Upper lobe of right lung (tissue), 1 donor: ENCODE data around the gene GBX1. TPM values are rescaled to one million over a fixed set of nuclear protein-coding genes. Genes with fewer than 3 reads are reported as not detected.

Experiments
- ATAC-seq: fragments of 200-7000 bp; cut with Tn5 transposase; one replicate; pipeline ENCODE4 v1.9.1; 2020; ENCODE audit warnings: mild to moderate bottlenecking, moderate library complexity
- DNase-seq: peaks from one replicate; pipeline ENCODE4 v3.0.0-alpha.2; 2020
- H3K27ac ChIP-seq: fragments of 200-600 bp; one replicate; pipeline ENCODE4 v1.8.0; 2022
- H3K27me3 ChIP-seq: fragments of 200-600 bp; one replicate; pipeline ENCODE4 v1.8.0; 2022; ENCODE audit warnings: mild to moderate bottlenecking
- H3K36me3 ChIP-seq: fragments of 200-600 bp; one replicate; pipeline ENCODE4 v1.8.0; 2022
- H3K4me1 ChIP-seq: fragments of 200-600 bp; one replicate; pipeline ENCODE4 v1.8.0; 2022
- H3K4me3 ChIP-seq: fragments of 200-600 bp; one replicate; pipeline ENCODE4 v1.8.0; 2022; ENCODE audit warnings: mild to moderate bottlenecking
- H3K9me3 ChIP-seq: fragments of 200-600 bp; one replicate; pipeline ENCODE4 v1.8.0; 2022
- intact Hi-C: fragments of 100-400 bp; cut with DNase I; formaldehyde crosslinking; loops from one replicate; pipeline ENCODE4 v1.11.0; 2022
- total RNA-seq: library from RNA; stranded (reverse); fragmentation: NEBNext Ultra II Directional; extraction: Animal tissue kit (Norgen Biotek cat#: 25700); gene quantifications from one replicate; pipeline ENCODE4 v1.2.1, GENCODE V29; 2021
- TF ChIP-seq, protein P1 (sequence below): fragments of 200-600 bp; IDR thresholded peaks from one replicate; pipeline ENCODE4 v1.8.0; 2022; ENCODE audit warnings: antibody characterized with exemption
- donor health status: DM: no; HTN: yes; CAD: no; lungs with severe emphysema.

GBX1 gene
- total RNA-seq, 1 donor from 2014 or later, result not detected

DNA sequence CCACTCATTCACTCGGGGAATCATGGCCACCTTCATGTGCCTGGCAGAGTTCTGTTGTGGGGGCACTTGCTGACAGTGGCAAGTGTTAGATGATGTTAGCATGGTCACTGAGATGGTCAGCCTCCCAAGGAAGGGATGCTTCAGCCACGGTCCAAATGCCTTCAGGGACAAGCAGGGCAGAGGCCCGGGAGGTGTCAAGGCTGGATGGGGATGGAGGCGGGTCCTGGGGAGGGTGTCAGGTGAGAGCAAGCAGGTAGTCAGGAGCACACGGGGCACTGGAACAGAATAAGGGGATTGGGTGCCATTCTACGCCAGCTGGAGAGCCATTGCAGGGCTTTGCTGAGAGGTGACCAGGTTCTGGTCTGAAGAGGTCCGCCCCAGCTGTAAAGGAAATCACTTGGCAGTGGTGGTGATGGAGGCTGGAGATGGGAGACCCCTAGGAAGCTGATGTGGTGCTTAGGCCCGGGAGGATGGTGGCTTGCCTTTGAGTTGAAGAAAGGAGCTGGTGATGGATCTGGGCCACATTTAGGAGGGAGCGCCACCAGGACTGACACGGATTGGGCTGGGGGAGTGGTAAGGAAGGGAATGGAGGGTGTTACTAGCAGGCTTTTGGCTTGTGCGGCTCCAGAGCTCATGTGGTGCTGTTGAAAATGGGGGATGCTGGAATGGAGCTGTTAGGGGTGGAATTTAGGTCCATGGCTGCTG is 57.1 kb downstream of the GBX1 start:
- TF ChIP-seq, protein P1, sequence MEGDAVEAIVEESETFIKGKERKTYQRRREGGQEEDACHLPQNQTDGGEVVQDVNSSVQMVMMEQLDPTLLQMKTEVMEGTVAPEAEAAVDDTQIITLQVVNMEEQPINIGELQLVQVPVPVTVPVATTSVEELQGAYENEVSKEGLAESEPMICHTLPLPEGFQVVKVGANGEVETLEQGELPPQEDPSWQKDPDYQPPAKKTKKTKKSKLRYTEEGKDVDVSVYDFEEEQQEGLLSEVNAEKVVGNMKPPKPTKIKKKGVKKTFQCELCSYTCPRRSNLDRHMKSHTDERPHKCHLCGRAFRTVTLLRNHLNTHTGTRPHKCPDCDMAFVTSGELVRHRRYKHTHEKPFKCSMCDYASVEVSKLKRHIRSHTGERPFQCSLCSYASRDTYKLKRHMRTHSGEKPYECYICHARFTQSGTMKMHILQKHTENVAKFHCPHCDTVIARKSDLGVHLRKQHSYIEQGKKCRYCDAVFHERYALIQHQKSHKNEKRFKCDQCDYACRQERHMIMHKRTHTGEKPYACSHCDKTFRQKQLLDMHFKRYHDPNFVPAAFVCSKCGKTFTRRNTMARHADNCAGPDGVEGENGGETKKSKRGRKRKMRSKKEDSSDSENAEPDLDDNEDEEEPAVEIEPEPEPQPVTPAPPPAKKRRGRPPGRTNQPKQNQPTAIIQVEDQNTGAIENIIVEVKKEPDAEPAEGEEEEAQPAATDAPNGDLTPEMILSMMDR, result no peak
- Histone ChIP-seq H3K4me3 (no peak overlapping the region), H3K4me1 (peaks cover 22% of the 10 kb centered on the region), H3K9me3 (no peaks in the 10 kb centered on the region), H3K36me3 (no peaks in the 10 kb centered on the region), H3K27ac (no peak overlapping the region), H3K27me3 (no peaks in the 10 kb centered on the region)
- DNase-seq (no peak), ATAC-seq (no peak)
- intact Hi-C loops, result loop anchor here (10.0 kb wide), 1 partner anchor 76 kb away; no protein-coding TSS in a partner anchor

GRCh38 chr7:151109094-151110048 is 58.1 kb downstream of the GBX1 start:
- DNase-seq, result no peak
- TF ChIP-seq, protein P1, result no peak
- ATAC-seq, result no peak
- intact Hi-C loops, result loop anchor here (10.0 kb wide), 1 partner anchor 75 kb away; no protein-coding TSS in a partner anchor
- Histone ChIP-seq H3K4me3 (no peak overlapping the region), H3K9me3 (no peaks in the 10 kb centered on the region), H3K27ac (no peak overlapping the region), H3K36me3 (no peaks in the 10 kb centered on the region), H3K4me1 (peaks cover 22% of the 10 kb centered on the region), H3K27me3 (no peaks in the 10 kb centered on the region)

DNA sequence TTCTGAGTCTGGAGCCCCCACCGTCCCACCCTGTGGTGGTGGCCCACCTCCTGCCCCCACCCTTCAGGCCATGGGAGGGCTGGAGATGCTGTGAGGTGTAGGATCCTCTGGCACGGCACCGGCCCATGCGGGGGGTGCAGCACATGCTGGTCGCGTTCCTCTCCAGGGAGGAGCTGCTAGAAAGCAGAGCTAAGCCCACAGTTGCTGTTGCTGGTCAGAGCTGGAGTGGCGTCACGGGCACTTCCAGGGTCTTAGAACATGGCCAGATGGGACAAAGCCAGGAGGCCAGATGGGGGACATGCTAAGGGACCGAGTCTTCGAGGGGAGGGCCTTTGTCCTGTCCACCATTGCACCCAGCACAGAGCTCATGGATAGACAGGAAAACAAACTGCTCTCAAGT is 59.6 kb downstream of the GBX1 start:
- no peak for DNase-seq
- TF ChIP-seq, protein P1, result no peak
- Histone ChIP-seq H3K4me1 (peaks cover 7% of the 10 kb centered on the region), H3K9me3 (no peaks in the 10 kb centered on the region), H3K36me3 (no peaks in the 10 kb centered on the region), H3K27me3 (no peaks in the 10 kb centered on the region), H3K4me3 (no peak overlapping the region), H3K27ac (no peak overlapping the region)
- no peak for ATAC-seq
- intact Hi-C loops, result no loop called here

DNA sequence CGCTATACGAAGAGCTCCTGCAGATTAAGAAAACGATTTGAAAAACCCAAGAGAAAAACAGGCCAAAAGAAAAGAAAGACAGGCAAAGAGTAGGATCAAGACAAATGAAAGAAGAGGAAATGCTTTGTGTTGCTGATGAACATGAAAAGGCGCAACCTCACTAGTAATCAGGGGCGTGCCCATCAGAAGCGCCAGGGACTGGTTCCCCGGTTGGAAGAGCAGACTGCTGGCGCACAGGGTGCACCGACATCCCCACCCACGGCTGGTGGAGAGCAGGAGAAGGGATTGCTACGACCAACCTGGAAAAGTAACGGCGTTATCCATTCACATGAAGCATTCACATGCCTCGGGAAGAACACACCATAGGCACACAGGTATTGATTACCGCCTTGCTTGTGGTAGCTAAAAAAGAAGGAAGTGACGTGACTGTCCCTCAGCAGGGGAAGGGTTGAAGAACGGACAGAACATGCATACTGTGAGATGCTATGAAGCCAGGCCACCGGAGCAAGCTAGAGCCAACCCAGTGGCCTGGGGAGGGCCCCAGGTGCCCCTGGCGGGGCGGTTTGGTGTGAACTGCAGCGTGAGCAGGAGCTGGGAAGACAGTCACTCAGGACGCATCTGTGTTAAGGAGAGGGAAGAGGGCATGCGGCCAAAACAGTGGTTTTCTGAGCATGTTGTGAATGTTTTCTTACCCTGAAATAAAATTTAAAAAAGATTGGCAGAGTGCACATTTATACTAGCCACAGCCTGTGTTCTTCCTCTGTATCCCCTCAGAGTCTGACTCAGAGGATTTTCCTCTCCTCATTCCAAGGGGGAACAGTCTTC is 62.9 kb downstream of the GBX1 start:
- peaks cover 7% of the 10 kb centered on the region for H3K4me1 ChIP-seq
- intact Hi-C loops, result no loop called here
- no peak overlapping the region for H3K4me3 ChIP-seq
- TF ChIP-seq, protein P1, result no peak
- H3K36me3 ChIP-seq, result no peaks in the 10 kb centered on the region
- no peak overlapping the region for H3K27ac ChIP-seq
- DNase-seq (no peak), ATAC-seq (no peak)
- H3K9me3 ChIP-seq, result no peaks in the 10 kb centered on the region
- no peaks in the 10 kb centered on the region for H3K27me3 ChIP-seq

DNA sequence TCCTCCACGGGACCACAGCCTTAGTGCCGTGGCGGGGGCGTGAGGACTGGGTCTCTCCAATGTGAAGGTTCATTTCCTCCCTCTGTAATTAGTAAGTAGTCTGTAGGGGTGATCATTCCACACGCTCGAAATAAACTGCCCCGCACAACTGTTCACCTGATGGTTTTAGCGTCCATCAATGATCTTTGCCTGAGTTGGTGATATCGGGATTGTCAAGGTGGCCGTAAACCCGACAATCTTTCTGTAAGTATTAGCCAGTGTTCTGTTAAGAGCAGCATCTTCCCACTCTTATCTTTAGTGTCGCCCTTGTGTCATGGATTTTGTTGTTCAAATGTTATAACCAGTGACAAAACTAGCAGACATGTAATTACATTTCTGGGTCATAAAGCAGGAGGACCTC is 63.5 kb downstream of the GBX1 start:
- intact Hi-C loops, result no loop called here
- Histone ChIP-seq H3K9me3 (no peaks in the 10 kb centered on the region), H3K4me3 (no peak overlapping the region), H3K36me3 (no peaks in the 10 kb centered on the region), H3K27me3 (no peaks in the 10 kb centered on the region), H3K27ac (no peak overlapping the region), H3K4me1 (peaks cover 7% of the 10 kb centered on the region)
- TF ChIP-seq, protein P1, result no peak
- DNase-seq (no peak), ATAC-seq (no peak)
